Measurements from ENCODE around the gene MPPED2.

The MPPED2 gene

DNA sequence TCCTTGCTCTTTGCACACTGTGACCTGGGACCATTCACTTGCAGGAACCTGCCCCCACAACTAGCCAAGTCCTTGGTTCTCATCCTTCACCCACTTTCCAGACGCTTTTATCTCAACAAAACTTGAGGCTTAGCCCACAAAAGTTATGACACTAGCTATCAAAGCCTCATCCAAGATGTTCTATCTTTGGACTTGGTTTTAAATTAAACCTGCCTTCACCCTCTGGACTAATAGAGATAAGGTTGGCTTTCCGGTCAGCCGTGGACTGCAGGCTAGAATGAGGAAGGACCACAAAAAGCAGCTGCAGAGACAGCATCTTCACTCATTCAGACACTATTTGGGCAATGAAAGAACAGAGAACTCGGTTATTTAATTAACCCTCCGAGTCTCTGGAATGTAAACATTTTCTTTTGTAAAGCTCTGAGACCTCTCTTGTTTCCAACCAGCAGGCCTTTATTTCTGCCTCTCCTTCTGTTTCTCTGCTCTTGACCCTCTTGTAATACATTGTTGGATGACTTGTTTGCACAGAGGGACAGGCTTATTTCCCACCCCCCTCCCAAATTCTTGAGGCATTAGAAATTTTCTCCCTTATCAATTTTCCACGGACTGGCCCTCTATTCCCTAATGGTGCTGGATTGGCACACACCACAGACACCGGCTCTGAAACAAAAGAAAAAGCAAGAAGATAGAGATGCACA lies 221.9 kb downstream of the MPPED2 start:
- DNase-seq (ENCODE audit: low read depth): no peak

DNA sequence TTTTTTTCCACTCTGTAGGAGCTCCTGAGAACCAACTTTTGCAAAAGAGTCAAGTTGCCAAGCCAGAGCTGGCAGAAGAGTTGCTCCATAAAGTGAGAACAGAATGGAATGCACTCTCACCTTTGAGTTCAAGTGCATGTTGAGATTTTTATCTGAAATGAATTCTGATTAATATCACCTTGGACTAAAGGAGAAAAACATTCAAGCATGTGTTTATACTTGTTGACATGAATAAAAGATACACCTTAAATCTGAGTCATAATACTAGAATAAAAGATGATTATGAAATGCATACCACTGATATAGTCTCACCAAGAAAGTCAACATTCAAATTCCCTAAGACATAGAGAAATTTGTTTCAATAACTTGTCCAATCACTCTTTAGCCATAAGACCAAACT lies 225.4 kb downstream of the MPPED2 start:
- no peak for DNase-seq (ENCODE audit: low read depth)

Data from activated T-cell treated with anti-CD3 and anti-CD28 coated beads for 1 hour (primary cell).